ENCODE measurements around the gene DNASE2B. TPM values are rescaled to one million over a fixed set of nuclear protein-coding genes. Genes with fewer than 3 reads are reported as not detected.

The DNASE2B gene
- polyA plus RNA-seq, 3 donors, result not detected

- Histone ChIP-seq H3K27me3 (ENCODE audit: control insufficient read depth in 2 of 2, insufficient read depth in 2 of 2, low read length in 2 of 2) (no peaks in the 10 kb centered on the region), H4K20me1 (ENCODE audit: insufficient read depth, low read length) (no peaks in the 10 kb centered on the region), H3K9ac (ENCODE audit: insufficient read depth, low read length, poor library complexity, severe bottlenecking) (no peak overlapping the region), H3K4me2 (replicated peaks; ENCODE audit: extremely low read depth, low read length, poor library complexity, severe bottlenecking) (peak overlapping the region; percentile 70), H3K4me1 (ENCODE audit: control insufficient read depth in 1 of 2, insufficient read depth in 2 of 2, low read length in 2 of 2) (peaks cover 51 to 61% of the 10 kb centered on the region in 2 donors), H3K27ac (ENCODE audit: low read depth in 1 of 2, low read length in 2 of 2) (peak overlapping the region; percentile 63 to 88), H3K36me3 (replicated peaks in 1 of 2; ENCODE audit: control insufficient read depth in 1 of 2, insufficient read depth in 2 of 2, low read length in 2 of 2) (no peaks in the 10 kb centered on the region), H3K79me2 (ENCODE audit: insufficient read depth, low read length) (no peaks in the 10 kb centered on the region), H3K4me3 (replicated peaks in 1 of 3; ENCODE audit: low read depth in 2 of 3, low read length in 3 of 3) (peak overlapping the region in 1 of 3 experiments; percentile 65), H2AFZ (ENCODE audit: insufficient read depth, low read depth, low read length, poor library complexity, severe bottlenecking) (peak overlapping the region; percentile 73), H3K9me3 (replicated peaks in 1 of 2; ENCODE audit: control insufficient read depth in 1 of 2, insufficient read depth in 1 of 2, low read length in 2 of 2) (no peaks in the 10 kb centered on the region)
- WGBS (ENCODE audit: insufficient coverage), result 80% methylated on average over 2 of the region's 6 CpGs
- Mint-ChIP-seq H3K27me3 (ENCODE audit: low read depth in 3 of 3) (no peaks in the 10 kb centered on the region), H3K4me3 (peak overlapping the region in 1 of 2 donors; percentile 71), H3K4me1 (peaks cover 19% of the 10 kb centered on the region), H3K36me3 (peaks cover 0 to 1% of the 10 kb centered on the region in 2 donors), H3K27ac (peak overlapping the region in 2 of 7 donors; percentile 64 to 69), H3K9me3 (peaks cover 0 to 8% (median 2%) of the 10 kb centered on the region in 7 donors)
- no peak for DNase-seq
- TF ChIP-seq, protein P1, sequence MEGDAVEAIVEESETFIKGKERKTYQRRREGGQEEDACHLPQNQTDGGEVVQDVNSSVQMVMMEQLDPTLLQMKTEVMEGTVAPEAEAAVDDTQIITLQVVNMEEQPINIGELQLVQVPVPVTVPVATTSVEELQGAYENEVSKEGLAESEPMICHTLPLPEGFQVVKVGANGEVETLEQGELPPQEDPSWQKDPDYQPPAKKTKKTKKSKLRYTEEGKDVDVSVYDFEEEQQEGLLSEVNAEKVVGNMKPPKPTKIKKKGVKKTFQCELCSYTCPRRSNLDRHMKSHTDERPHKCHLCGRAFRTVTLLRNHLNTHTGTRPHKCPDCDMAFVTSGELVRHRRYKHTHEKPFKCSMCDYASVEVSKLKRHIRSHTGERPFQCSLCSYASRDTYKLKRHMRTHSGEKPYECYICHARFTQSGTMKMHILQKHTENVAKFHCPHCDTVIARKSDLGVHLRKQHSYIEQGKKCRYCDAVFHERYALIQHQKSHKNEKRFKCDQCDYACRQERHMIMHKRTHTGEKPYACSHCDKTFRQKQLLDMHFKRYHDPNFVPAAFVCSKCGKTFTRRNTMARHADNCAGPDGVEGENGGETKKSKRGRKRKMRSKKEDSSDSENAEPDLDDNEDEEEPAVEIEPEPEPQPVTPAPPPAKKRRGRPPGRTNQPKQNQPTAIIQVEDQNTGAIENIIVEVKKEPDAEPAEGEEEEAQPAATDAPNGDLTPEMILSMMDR (IDR thresholded peaks at IDR 0.05), result peak; percentile 52
- intact Hi-C loops (cut with micrococcal nuclease), result loop anchor here in 1 of 2 donors (10.0 kb wide), 1 partner anchor 141 kb away; the partner anchor contains the start of gene CTBS
Measured at GRCh38 chr1:84434081-84434769, 35.9 kb downstream of the DNASE2B start.

GRCh38 chr1:84434801-84435549 lies 36.7 kb downstream of the DNASE2B start:
- no peaks in the 10 kb centered on the region for H3K36me3 Mint-ChIP-seq
- Histone ChIP-seq H2AFZ (ENCODE audit: insufficient read depth, low read depth, low read length, poor library complexity, severe bottlenecking) (peak overlapping the region; percentile 73), H3K9ac (ENCODE audit: insufficient read depth, low read length, poor library complexity, severe bottlenecking) (peak overlapping the region; percentile 50)

More at GRCh38 chr1:84434801-84435549, 36.7 kb downstream of the DNASE2B start:
- Histone ChIP-seq H3K9me3 (replicated peaks in 1 of 2; ENCODE audit: control insufficient read depth in 1 of 2, insufficient read depth in 1 of 2, low read length in 2 of 2) (no peaks in the 10 kb centered on the region), H3K4me3 (replicated peaks in 1 of 3; ENCODE audit: low read depth in 2 of 3, low read length in 3 of 3) (peak overlapping the region; percentile 23 to 85 (median 65)), H4K20me1 (ENCODE audit: insufficient read depth, low read length) (no peaks in the 10 kb centered on the region), H3K36me3 (replicated peaks in 1 of 2; ENCODE audit: control insufficient read depth in 1 of 2, insufficient read depth in 2 of 2, low read length in 2 of 2) (no peaks in the 10 kb centered on the region), H3K27ac (ENCODE audit: low read depth in 1 of 2, low read length in 2 of 2) (peak overlapping the region; percentile 63 to 88), H3K27me3 (ENCODE audit: control insufficient read depth in 2 of 2, insufficient read depth in 2 of 2, low read length in 2 of 2) (no peaks in the 10 kb centered on the region), H3K79me2 (ENCODE audit: insufficient read depth, low read length) (no peaks in the 10 kb centered on the region), H3K4me1 (ENCODE audit: control insufficient read depth in 1 of 2, insufficient read depth in 2 of 2, low read length in 2 of 2) (peaks cover 51 to 61% of the 10 kb centered on the region in 2 donors), H3K4me2 (replicated peaks; ENCODE audit: extremely low read depth, low read length, poor library complexity, severe bottlenecking) (peak overlapping the region; percentile 70)
- no peak overlapping the region for H3K27ac Mint-ChIP-seq
- TF ChIP-seq, protein P1 (IDR thresholded peaks at IDR 0.05), result no peak
- peaks cover 0 to 1% (median 0%) of the 10 kb centered on the region in 7 donors for H3K9me3 Mint-ChIP-seq
- no peak overlapping the region for H3K4me3 Mint-ChIP-seq
- H3K4me1 Mint-ChIP-seq, result peaks cover 19% of the 10 kb centered on the region
- DNase-seq, result peak in 2 of 3 donors; percentile 20 to 42
- intact Hi-C loops (cut with micrococcal nuclease), result loop anchor here (5.0 to 10.0 kb wide), 4 partner anchors 72 to 293 kb away; partner anchors contain the start of genes CTBS (in 1 of the 2), GNG5 (in 1 of the 2), PRKACB (in 1 of the 2) and SPATA1 (in 1 of the 2)
- WGBS (ENCODE audit: insufficient coverage), result 0% methylated on average over 3 of the region's 4 CpGs
- H3K27me3 Mint-ChIP-seq (ENCODE audit: low read depth in 3 of 3), result no peaks in the 10 kb centered on the region
